Activated CD4-positive, alpha-beta T cell treated with anti-CD3 and anti-CD28 coated beads for 1 hour (primary cell): ENCODE measurements around the gene BCL11B.
"Not testable (repeated sequence)": the region's sequence is repeated elsewhere in the genome, so short reads cannot be mapped to it uniquely, and the experiment has no call there.

Source experiments
- DNase-seq: peaks from one replicate; pipeline ENCODE4 v3.0.0-alpha.2; 2020

The BCL11B gene

GRCh38 chr14:99236386-99237138 lies 35.4 kb downstream of the BCL11B start:
- DNase-seq, result no peak

GRCh38 chr14:99235582-99236320 lies 36.2 kb downstream of the BCL11B start:
- no peak for DNase-seq

GRCh38 chr14:99234961-99235571 lies 36.9 kb downstream of the BCL11B start:
- DNase-seq, result peak; percentile 54

GRCh38 chr14:99234355-99234754 lies 37.6 kb downstream of the BCL11B start:
- no peak for DNase-seq

- no peak for DNase-seq
Observed at GRCh38 chr14:99233222-99234035, 38.6 kb downstream of the BCL11B start.

GRCh38 chr14:99232714-99233214 lies 39.2 kb downstream of the BCL11B start:
- DNase-seq, result no peak

- no peak for DNase-seq
Observed at GRCh38 chr14:99231850-99232713, 39.9 kb downstream of the BCL11B start.

GRCh38 chr14:99231161-99231849 lies 40.7 kb downstream of the BCL11B start:
- DNase-seq, result no peak

- DNase-seq, result peak; percentile 68
Observed at GRCh38 chr14:99230208-99231151, 41.5 kb downstream of the BCL11B start.

GRCh38 chr14:99229654-99230207 lies 42.3 kb downstream of the BCL11B start:
- DNase-seq, result no peak

GRCh38 chr14:99228760-99229159 lies 43.2 kb downstream of the BCL11B start:
- not testable (repeated sequence) for DNase-seq

- DNase-seq, result no peak
Observed at GRCh38 chr14:99226687-99227086, 45.3 kb downstream of the BCL11B start.

- no peak for DNase-seq
Observed at GRCh38 chr14:99225436-99226203, 46.4 kb downstream of the BCL11B start.

- DNase-seq, result no peak
Observed at GRCh38 chr14:99224948-99225347, 47.0 kb downstream of the BCL11B start.

GRCh38 chr14:99224116-99224910 lies 47.7 kb downstream of the BCL11B start:
- no peak for DNase-seq

- no peak for DNase-seq
Observed at GRCh38 chr14:99221445-99221844, 50.6 kb downstream of the BCL11B start.

GRCh38 chr14:99217066-99217955 lies 54.7 kb downstream of the BCL11B start:
- no peak for DNase-seq
